Thoracic aorta (tissue), 2 donors: ENCODE data around the gene SYT11. TPM values are rescaled to one million over a fixed set of nuclear protein-coding genes. Genes with fewer than 3 reads are reported as not detected.
A peak's percentile ranks its signal among the peaks of the same experiment; 100 is the strongest.

ENCODE experiments used
- ATAC-seq: fragments of 150-250 bp; one replicate; pipeline ENCODE4 v1.8.0; 2017; ENCODE audit warnings: low read depth; ENCODE audit not compliant: insufficient number of reproducible peaks, low FRiP score
- DNase-seq: peaks from one replicate; pipeline ENCODE4 v3.0.0-alpha.2; 2020; ENCODE audit warnings: low spot score
- H3K27ac ChIP-seq, 2 donors: fragments of 200-600 bp; sonication (generic); 1 replicate in 1 of 2; 2 replicates in 1 of 2; pipeline ENCODE4 v1.5.1; 2016; ENCODE audit warnings: mild to moderate bottlenecking in 2 of 2, moderate library complexity in 2 of 2
- H3K27me3 ChIP-seq: fragments of 200-600 bp; sonication (generic); replicated peaks from 2 replicates; pipeline ENCODE4 v1.6.0; 2016; ENCODE audit warnings: mild to moderate bottlenecking; ENCODE audit not compliant: insufficient read depth
- H3K36me3 ChIP-seq: fragments of 200-600 bp; sonication (generic); one replicate; pipeline ENCODE4 v1.5.1; 2016
- H3K4me1 ChIP-seq, 2 donors: fragments of 200-600 bp; sonication (generic); 1 replicate in 1 of 2; 2 replicates in 1 of 2; pipeline versions ENCODE4 v1.5.1 to v1.6.0; 2016; ENCODE audit warnings: low read depth in 2 of 2, mild to moderate bottlenecking in 1 of 2; ENCODE audit not compliant: control insufficient read depth in 1 of 2
- H3K4me3 ChIP-seq: fragments of 200-600 bp; sonication (generic); 2 replicates; pipeline ENCODE4 v1.5.1; 2016; ENCODE audit warnings: mild to moderate bottlenecking
- H3K9me3 ChIP-seq: fragments of 200-600 bp; sonication (generic); 2 replicates; pipeline ENCODE4 v1.5.1; 2016
- CTCF ChIP-seq: fragments of 200-600 bp; sonication (generic); IDR thresholded peaks from one replicate; pipeline ENCODE4 v1.5.1; 2019; ENCODE audit warnings: antibody characterized with exemption
- total RNA-seq, 2 donors: library from RNA; depleted of rRNA; stranded (reverse); fragments of >200 nt; gene quantifications; one replicate each; pipeline versions ENCODE4 v1.1.0 to v1.2.3, GENCODE V29; 2016

The SYT11 gene
- total RNA-seq, 2 donors from 2014 or later: 49.5 to 62.4 TPM

- H3K27ac ChIP-seq: no peak overlapping the region
- H3K4me1 ChIP-seq: peaks cover 3 to 8% of the 10 kb centered on the region in 2 donors
- no peak for TF ChIP-seq CTCF
- ATAC-seq: no peak
- DNase-seq: no peak
- H3K36me3 ChIP-seq: peaks cover 54% of the 10 kb centered on the region
- H3K27me3 ChIP-seq: no peaks in the 10 kb centered on the region
- H3K9me3 ChIP-seq: no peaks in the 10 kb centered on the region
- H3K4me3 ChIP-seq: no peak overlapping the region
Observed at GRCh38 chr1:155898888-155899287, 39.5 kb downstream of the SYT11 start.

DNA sequence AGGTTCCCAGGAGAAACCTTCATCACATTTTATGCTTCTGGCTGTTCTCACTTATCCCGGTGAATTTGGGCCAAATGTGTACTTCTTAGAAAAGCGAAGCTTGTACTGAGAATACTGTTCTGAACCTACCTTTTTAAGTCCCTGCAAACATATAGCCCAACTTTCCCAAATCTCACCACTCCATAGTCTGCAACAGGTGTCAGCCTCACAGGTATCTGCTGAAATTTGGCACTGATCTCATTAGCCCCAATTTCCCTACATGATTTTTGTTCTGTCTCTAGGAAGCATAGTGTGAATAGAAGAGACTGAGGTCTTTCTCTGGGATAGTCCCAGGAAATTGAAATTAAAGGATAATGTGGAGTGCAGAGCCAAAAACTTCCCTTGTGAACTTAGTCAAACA lies 40.3 kb downstream of the SYT11 start:
- no peaks in the 10 kb centered on the region for H3K9me3 ChIP-seq
- H3K36me3 ChIP-seq: peaks cover 62% of the 10 kb centered on the region
- TF ChIP-seq CTCF: no peak
- ATAC-seq (no peak), DNase-seq (no peak)
- H3K4me3 ChIP-seq: no peak overlapping the region
- no peaks in the 10 kb centered on the region for H3K27me3 ChIP-seq
- no peak overlapping the region for H3K27ac ChIP-seq
- peaks cover 0 to under 1% of the 10 kb centered on the region in 2 donors for H3K4me1 ChIP-seq

DNA sequence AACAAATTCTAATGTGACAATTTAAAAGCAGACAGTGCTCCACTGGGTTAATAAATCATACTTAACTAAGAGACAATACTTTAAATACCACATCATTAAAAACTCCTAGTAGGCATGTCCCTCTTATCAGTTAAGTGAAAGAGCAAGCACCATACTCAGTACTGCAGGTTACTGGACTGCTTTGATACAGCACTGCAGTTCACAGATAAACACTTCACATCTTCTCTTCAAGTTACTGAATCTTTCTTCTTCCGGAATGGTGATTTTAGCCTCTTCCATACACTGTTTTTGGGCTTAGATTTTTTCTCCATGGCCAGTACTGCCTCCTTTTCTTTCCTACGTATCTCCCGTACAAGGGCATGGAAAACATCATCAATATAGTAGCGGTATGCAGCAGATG lies 40.8 kb downstream of the SYT11 start:
- no peak for TF ChIP-seq CTCF
- no peak for DNase-seq
- Histone ChIP-seq H3K4me1 (no peaks in the 10 kb centered on the region), H3K27ac (no peak overlapping the region), H3K36me3 (peaks cover 67% of the 10 kb centered on the region), H3K4me3 (no peak overlapping the region), H3K27me3 (no peaks in the 10 kb centered on the region), H3K9me3 (no peaks in the 10 kb centered on the region)
- ATAC-seq: no peak

- Histone ChIP-seq H3K27ac (no peak overlapping the region), H3K27me3 (no peaks in the 10 kb centered on the region), H3K4me3 (no peak overlapping the region), H3K4me1 (peaks cover 3 to 9% of the 10 kb centered on the region in 2 donors), H3K9me3 (no peaks in the 10 kb centered on the region), H3K36me3 (peaks cover 80% of the 10 kb centered on the region)
- no peak for ATAC-seq
- no peak for TF ChIP-seq CTCF
- no peak for DNase-seq
Observed at GRCh38 chr1:155904261-155904660, 44.9 kb downstream of the SYT11 start.

- DNase-seq (no peak), ATAC-seq (peak; percentile 41)
- no peaks in the 10 kb centered on the region for H3K9me3 ChIP-seq
- peak overlapping the region; percentile 83 to 93 for H3K27ac ChIP-seq
- no peaks in the 10 kb centered on the region for H3K27me3 ChIP-seq
- H3K4me1 ChIP-seq: peaks cover 15 to 38% of the 10 kb centered on the region in 2 donors
- H3K36me3 ChIP-seq: peaks cover 43% of the 10 kb centered on the region
- H3K4me3 ChIP-seq: peak overlapping the region; percentile 96
- no peak for TF ChIP-seq CTCF
Observed at GRCh38 chr1:155909894-155910293, 50.5 kb downstream of the SYT11 start.
